Testis (tissue), 3 donors: ENCODE data around the gene TUBG1. TPM values are rescaled to one million over a fixed set of nuclear protein-coding genes. Genes with fewer than 3 reads are reported as not detected.

Experiments
- DNase-seq: peaks from one replicate; pipeline ENCODE4 v3.0.0-alpha.2; 2019
- H3K27ac ChIP-seq, 2 donors: fragments of 200-600 bp; sonication (generic); one replicate each; pipeline ENCODE4 v1.5.1; 2019
- H3K27me3 ChIP-seq: fragments of 200-600 bp; sonication (generic); one replicate; pipeline ENCODE4 v1.5.1; 2019
- H3K36me3 ChIP-seq: fragments of 200-600 bp; sonication (generic); one replicate; pipeline ENCODE4 v1.5.1; 2017; ENCODE audit warnings: low read depth; ENCODE audit errors: missing control alignments
- H3K4me1 ChIP-seq: fragments of 200-600 bp; sonication (generic); one replicate; pipeline ENCODE4 v1.5.1; 2019
- H3K4me3 ChIP-seq, 2 donors: fragments of 200-600 bp; sonication (generic); one replicate each; pipeline ENCODE4 v1.5.1; 2017 to 2019
- H3K9me3 ChIP-seq: fragments of 200-600 bp; sonication (generic); one replicate; pipeline ENCODE4 v1.5.1; 2017
- CTCF ChIP-seq, 3 experiments: fragments of 450-650 bp in 2 of 3; fragments of 200-600 bp in 1 of 3; sonication (generic) in 1 of 3; IDR thresholded peaks; one replicate each; pipeline ENCODE4 v1.5.1; 2016 to 2019; ENCODE audit warnings: antibody characterized with exemption in 3 of 3, mild to moderate bottlenecking in 2 of 3, moderate library complexity in 1 of 3
- POLR2A ChIP-seq: fragments of 450-650 bp; IDR thresholded peaks from one replicate; pipeline ENCODE4 v1.6.1; 2017; ENCODE audit warnings: antibody characterized with exemption, mild to moderate bottlenecking, moderate library complexity
- WGBS, 2 donors: methylation state at CpG; one replicate each; pipeline ENCODE4 v1.1.5; 2018; 5-methylcytosine and 5-hydroxymethylcytosine counted together
- intact Hi-C: fragments of 100-400 bp; cut with DNase I; formaldehyde crosslinking; loops from one replicate; pipeline ENCODE4 v1.15.1; 2023; ENCODE audit warnings: low total_unique reads
- polyA plus RNA-seq: library from polyadenylated mRNA; stranded (reverse); fragments of 350-450 nt; fragmentation: Illumina TruSeq; extraction: RNeasy Lipid Tissue Mini Kit (QIAGEN cat#74804); gene quantifications from one replicate; pipeline ENCODE4 v1.2.3, GENCODE V29; 2014; ENCODE audit warnings: low read depth, low replicate concordance; ENCODE audit not compliant: insufficient read depth
- total RNA-seq, 2 donors: library from RNA; depleted of rRNA; stranded (reverse); fragments of >200 nt; gene quantifications; one replicate each; pipeline ENCODE4 v1.2.3, GENCODE V29; 2016

The TUBG1 gene
- total and polyA plus RNA-seq, 3 donors from 2014 or later, result 209 to 411 (median 265) TPM

GRCh38 chr17:42596386-42596785 lies 13.1 kb upstream of the TUBG1 start:
- no peaks in the 10 kb centered on the region for H3K36me3 ChIP-seq
- no peak for TF ChIP-seq POLR2A
- TF ChIP-seq CTCF (IDR thresholded peaks at IDR 0.05), result no peak
- no peak overlapping the region for H3K27ac ChIP-seq
- intact Hi-C loops, result no loop called here
- no peaks in the 10 kb centered on the region for H3K4me1 ChIP-seq
- DNase-seq, result no peak
- H3K27me3 ChIP-seq, result no peaks in the 10 kb centered on the region
- H3K4me3 ChIP-seq, result no peak overlapping the region
- WGBS, 2 donors, result 49 to 71% methylated on average over 3 of the region's 3 CpGs
- H3K9me3 ChIP-seq, result no peaks in the 10 kb centered on the region

GRCh38 chr17:42598905-42599304 lies 10.6 kb upstream of the TUBG1 start:
- no peaks in the 10 kb centered on the region for H3K9me3 ChIP-seq
- TF ChIP-seq CTCF (IDR thresholded peaks at IDR 0.05), result no peak
- TF ChIP-seq POLR2A, result no peak
- H3K27me3 ChIP-seq, result no peaks in the 10 kb centered on the region
- H3K4me3 ChIP-seq, result no peak overlapping the region
- 43 to 53% methylated on average over 2 of the region's 2 CpGs for WGBS, 2 donors
- H3K27ac ChIP-seq, result no peak overlapping the region
- no peaks in the 10 kb centered on the region for H3K36me3 ChIP-seq
- H3K4me1 ChIP-seq, result no peaks in the 10 kb centered on the region
- no peak for DNase-seq
- intact Hi-C loops, result no loop called here

DNA sequence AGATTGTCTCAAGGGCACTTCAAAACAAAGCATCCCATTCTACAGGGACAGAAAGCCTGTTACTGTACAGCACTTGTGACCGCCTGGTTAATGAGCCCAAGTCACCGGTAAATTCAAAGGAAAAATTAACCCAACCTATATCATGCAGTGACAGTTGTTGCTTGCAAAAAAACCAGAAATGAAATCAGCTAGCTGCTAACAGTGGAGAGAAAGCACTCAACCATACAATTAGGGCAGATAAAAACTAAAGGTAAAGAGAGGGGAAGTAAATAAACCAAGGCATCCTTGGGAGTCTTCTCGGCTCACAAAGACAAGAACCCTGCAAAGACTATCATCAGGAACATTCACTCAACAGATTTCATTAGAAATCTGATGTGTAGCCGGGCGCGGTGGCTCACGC lies 6.2 kb upstream of the TUBG1 start:
- no peak for DNase-seq
- Histone ChIP-seq H3K4me3 (no peak overlapping the region), H3K9me3 (no peaks in the 10 kb centered on the region), H3K27me3 (no peaks in the 10 kb centered on the region), H3K27ac (peak overlapping the region in 1 of 2 donors; percentile 30), H3K36me3 (no peaks in the 10 kb centered on the region), H3K4me1 (peaks cover 23% of the 10 kb centered on the region)
- TF ChIP-seq POLR2A (no peak), CTCF (IDR thresholded peaks at IDR 0.05) (no peak)
- 68 to 89% methylated on average over 7 of the region's 7 CpGs for WGBS, 2 donors
- intact Hi-C loops, result no loop called here

GRCh38 chr17:42607769-42608168 lies 1.7 kb upstream of the TUBG1 start:
- Histone ChIP-seq H3K27ac (no peak overlapping the region), H3K4me3 (peak overlapping the region in 1 of 2 donors; percentile 98), H3K27me3 (no peaks in the 10 kb centered on the region), H3K9me3 (no peaks in the 10 kb centered on the region), H3K36me3 (no peaks in the 10 kb centered on the region), H3K4me1 (peaks cover 23% of the 10 kb centered on the region)
- TF ChIP-seq CTCF (IDR thresholded peaks at IDR 0.05), result no peak
- no peak for TF ChIP-seq POLR2A
- 14 to 15% methylated on average over 3 of the region's 3 CpGs for WGBS, 2 donors
- intact Hi-C loops, result no loop called here
- no peak for DNase-seq
